GM18951 (cell line): Measurements from ENCODE around the gene EVC2.

Experiments
- POLR2A ChIP-seq: IDR thresholded peaks from 4 replicates; pipeline ENCODE4 v1.6.1; 2011; ENCODE audit warnings: mild to moderate bottlenecking; ENCODE audit not compliant: insufficient read length, insufficient read depth; ENCODE audit errors: extremely low read depth
- in situ Hi-C: fragments of 300-500 bp; cut with MboI; formaldehyde crosslinking; loops from one replicate; pipeline ENCODE4 v1.12.0; 2022; ENCODE audit warnings: low sequenced_read_pairs, mixed read lengths, inconsistent platforms; ENCODE audit not compliant: unreplicated experiment

Gene EVC2

GRCh38 chr4:5703831-5704230 lies 4.5 kb downstream of the EVC2 start:
- no peak for TF ChIP-seq POLR2A
- in situ Hi-C loops: no loop called here

GRCh38 chr4:5701971-5702370 lies 6.4 kb downstream of the EVC2 start:
- in situ Hi-C loops: no loop called here
- TF ChIP-seq POLR2A: no peak

GRCh38 chr4:5700459-5700858 lies 7.9 kb downstream of the EVC2 start:
- TF ChIP-seq POLR2A: no peak
- in situ Hi-C loops: no loop called here

- TF ChIP-seq POLR2A: no peak
- in situ Hi-C loops: no loop called here
These were observed 12.0 kb downstream of the EVC2 start for GRCh38 chr4:5696341-5696740.

GRCh38 chr4:5693871-5694270 lies 14.5 kb downstream of the EVC2 start:
- in situ Hi-C loops: no loop called here
- TF ChIP-seq POLR2A: no peak

GRCh38 chr4:5691491-5692132 lies 16.7 kb downstream of the EVC2 start:
- no peak for TF ChIP-seq POLR2A
- in situ Hi-C loops: no loop called here

GRCh38 chr4:5689065-5689464 lies 19.3 kb downstream of the EVC2 start:
- no peak for TF ChIP-seq POLR2A
- in situ Hi-C loops: no loop called here

- in situ Hi-C loops: no loop called here
- TF ChIP-seq POLR2A: no peak
These were observed 22.0 kb downstream of the EVC2 start for GRCh38 chr4:5686338-5686737.

GRCh38 chr4:5685296-5685695 lies 23.1 kb downstream of the EVC2 start:
- TF ChIP-seq POLR2A: no peak
- in situ Hi-C loops: no loop called here

GRCh38 chr4:5683566-5683965 lies 24.8 kb downstream of the EVC2 start:
- no peak for TF ChIP-seq POLR2A
- in situ Hi-C loops: no loop called here

- in situ Hi-C loops: no loop called here
- TF ChIP-seq POLR2A: no peak
These were observed 29.4 kb downstream of the EVC2 start for GRCh38 chr4:5678977-5679376.

- no peak for TF ChIP-seq POLR2A
- in situ Hi-C loops: no loop called here
These were observed 31.6 kb downstream of the EVC2 start for GRCh38 chr4:5676763-5677162.

GRCh38 chr4:5666741-5667140 lies 41.6 kb downstream of the EVC2 start:
- TF ChIP-seq POLR2A: no peak
- in situ Hi-C loops: no loop called here

- in situ Hi-C loops: no loop called here
- TF ChIP-seq POLR2A: no peak
These were observed 43.6 kb downstream of the EVC2 start for GRCh38 chr4:5664778-5665177.

GRCh38 chr4:5662555-5662954 lies 45.8 kb downstream of the EVC2 start:
- in situ Hi-C loops: no loop called here
- TF ChIP-seq POLR2A: no peak
